SK-N-MC (cell line): Measurements from ENCODE around the gene PSMD11.
"Not testable (repeated sequence)": the region's sequence is repeated elsewhere in the genome, so short reads cannot be mapped to it uniquely, and the experiment has no call there.

Experiments used
- EZH2 ChIP-seq: fragments of 200-600 bp; sonication (generic); IDR thresholded peaks from one replicate; pipeline ENCODE4 v1.6.1; 2017; ENCODE audit warnings: antibody characterized with exemption
- FOXP2 ChIP-seq: optimal IDR thresholded peaks from 2 replicates; pipeline ENCODE3; 2011; ENCODE audit warnings: mild to moderate bottlenecking, moderate library complexity; ENCODE audit not compliant: insufficient read depth; ENCODE audit errors: extremely low read length, control extremely low read depth
- POLR2AphosphoS5 ChIP-seq: IDR thresholded peaks from 2 replicates; pipeline ENCODE4 v1.6.1; 2012; ENCODE audit warnings: mild to moderate bottlenecking, low read depth, low read length, borderline replicate concordance

- TF ChIP-seq EZH2, POLR2AphosphoS5, FOXP2: not testable (repeated sequence)
Measured at GRCh38 chr17:32410085-32410484, 34.2 kb upstream of the PSMD11 start.
